ENCODE data around the gene PIGL. TPM values are rescaled to one million over a fixed set of nuclear protein-coding genes. Genes with fewer than 3 reads are reported as not detected.
"Not testable (repeated sequence)": the region's sequence is repeated elsewhere in the genome, so short reads cannot be mapped to it uniquely, and the experiment has no call there.

The PIGL gene
- total RNA-seq, 2 donors from 2014 or later: 42.5 to 51.9 TPM

- Mint-ChIP-seq H3K36me3 (ENCODE audit: insufficient read depth in 2 of 2) (peaks cover 0 to 7% of the 10 kb centered on the region in 2 donors), H3K27ac (peak overlapping the region; percentile 98), H3K4me3 (peak overlapping the region; percentile 63 to 72), H3K27me3 (ENCODE audit: low read depth) (no peaks in the 10 kb centered on the region), H3K9me3 (no peaks in the 10 kb centered on the region), H3K4me1 (ENCODE audit: low read depth) (peaks cover 45% of the 10 kb centered on the region)
- DNase-seq (peak in 1 of 2 donors; percentile 13), ATAC-seq (replicated peaks in 1 of 2) (no peak)
Measured at GRCh38 chr17:16286947-16287562, 70.0 kb downstream of the PIGL start.

- H3K4me3 Mint-ChIP-seq: peak overlapping the region; percentile 63 to 72
- ATAC-seq (replicated peaks in 1 of 2): no peak
- peaks cover 0 to 7% of the 10 kb centered on the region in 2 donors for H3K36me3 Mint-ChIP-seq (ENCODE audit: insufficient read depth in 2 of 2)
- H3K27ac Mint-ChIP-seq: peak overlapping the region; percentile 98
- no peak for DNase-seq
- no peaks in the 10 kb centered on the region for H3K27me3 Mint-ChIP-seq (ENCODE audit: low read depth)
- peaks cover 45% of the 10 kb centered on the region for H3K4me1 Mint-ChIP-seq (ENCODE audit: low read depth)
- no peaks in the 10 kb centered on the region for H3K9me3 Mint-ChIP-seq
Measured at GRCh38 chr17:16287563-16288027, 70.6 kb downstream of the PIGL start.

GRCh38 chr17:16288860-16289571 is 72.0 kb downstream of the PIGL start:
- Mint-ChIP-seq H3K4me1 (ENCODE audit: low read depth) (peaks cover 45% of the 10 kb centered on the region), H3K36me3 (ENCODE audit: insufficient read depth in 2 of 2) (peaks cover 0 to 7% of the 10 kb centered on the region in 2 donors), H3K9me3 (no peaks in the 10 kb centered on the region), H3K27me3 (ENCODE audit: low read depth) (no peaks in the 10 kb centered on the region), H3K27ac (peak overlapping the region; percentile 98), H3K4me3 (peak overlapping the region; percentile 63 to 72)
- DNase-seq (no peak), ATAC-seq (replicated peaks in 1 of 2) (no peak)

GRCh38 chr17:16293931-16294330 is 76.9 kb downstream of the PIGL start:
- DNase-seq (no peak), ATAC-seq (replicated peaks in 1 of 2) (peak in 1 of 2 donors; percentile 23)
- Mint-ChIP-seq H3K27ac (no peak overlapping the region), H3K36me3 (ENCODE audit: insufficient read depth in 2 of 2) (peaks cover 0 to under 1% of the 10 kb centered on the region in 2 donors), H3K27me3 (ENCODE audit: low read depth) (no peaks in the 10 kb centered on the region), H3K4me1 (ENCODE audit: low read depth) (peaks cover 19% of the 10 kb centered on the region), H3K4me3 (no peak overlapping the region), H3K9me3 (no peaks in the 10 kb centered on the region)

GRCh38 chr17:16294560-16294959 is 77.5 kb downstream of the PIGL start:
- H3K36me3 Mint-ChIP-seq (ENCODE audit: insufficient read depth in 2 of 2): no peaks in the 10 kb centered on the region
- peaks cover 14% of the 10 kb centered on the region for H3K4me1 Mint-ChIP-seq (ENCODE audit: low read depth)
- no peaks in the 10 kb centered on the region for H3K9me3 Mint-ChIP-seq
- no peaks in the 10 kb centered on the region for H3K27me3 Mint-ChIP-seq (ENCODE audit: low read depth)
- no peak for DNase-seq
- no peak for ATAC-seq (replicated peaks in 1 of 2)
- H3K4me3 Mint-ChIP-seq: no peak overlapping the region
- H3K27ac Mint-ChIP-seq: no peak overlapping the region

GRCh38 chr17:16296072-16296471 is 79.1 kb downstream of the PIGL start:
- ATAC-seq (replicated peaks in 1 of 2) (peak; percentile 76 to 77), DNase-seq (peak in 1 of 2 donors; percentile 8)
- peaks cover 11% of the 10 kb centered on the region for H3K4me1 Mint-ChIP-seq (ENCODE audit: low read depth)
- not testable (repeated sequence) for H3K27ac Mint-ChIP-seq; H3K9me3 Mint-ChIP-seq; H3K27me3 Mint-ChIP-seq (ENCODE audit: low read depth); H3K4me3 Mint-ChIP-seq; H3K36me3 Mint-ChIP-seq (ENCODE audit: insufficient read depth in 2 of 2)

GRCh38 chr17:16297367-16298139 is 80.5 kb downstream of the PIGL start:
- DNase-seq: no peak
- ATAC-seq (replicated peaks in 1 of 2): no peak
- peaks cover 0 to 5% of the 10 kb centered on the region in 2 donors for H3K36me3 Mint-ChIP-seq (ENCODE audit: insufficient read depth in 2 of 2)
- no peaks in the 10 kb centered on the region for H3K9me3 Mint-ChIP-seq
- no peaks in the 10 kb centered on the region for H3K27me3 Mint-ChIP-seq (ENCODE audit: low read depth)
- H3K4me3 Mint-ChIP-seq: no peak overlapping the region
- no peak overlapping the region for H3K27ac Mint-ChIP-seq
- peaks cover 15% of the 10 kb centered on the region for H3K4me1 Mint-ChIP-seq (ENCODE audit: low read depth)

- ATAC-seq (replicated peaks in 1 of 2) (no peak), DNase-seq (no peak)
- Mint-ChIP-seq H3K4me3 (no peak overlapping the region), H3K27ac (no peak overlapping the region), H3K27me3 (ENCODE audit: low read depth) (no peaks in the 10 kb centered on the region), H3K4me1 (ENCODE audit: low read depth) (peaks cover 15% of the 10 kb centered on the region), H3K36me3 (ENCODE audit: insufficient read depth in 2 of 2) (peaks cover 0 to 5% of the 10 kb centered on the region in 2 donors), H3K9me3 (no peaks in the 10 kb centered on the region)
Measured at GRCh38 chr17:16298140-16298662, 81.2 kb downstream of the PIGL start.

GRCh38 chr17:16300554-16300953 is 83.5 kb downstream of the PIGL start:
- no peaks in the 10 kb centered on the region for H3K27me3 Mint-ChIP-seq (ENCODE audit: low read depth)
- no peak for DNase-seq
- H3K9me3 Mint-ChIP-seq: no peaks in the 10 kb centered on the region
- H3K36me3 Mint-ChIP-seq (ENCODE audit: insufficient read depth in 2 of 2): peaks cover 0 to 5% of the 10 kb centered on the region in 2 donors
- no peak for ATAC-seq (replicated peaks in 1 of 2)
- H3K27ac Mint-ChIP-seq: no peak overlapping the region
- peaks cover 15% of the 10 kb centered on the region for H3K4me1 Mint-ChIP-seq (ENCODE audit: low read depth)
- no peak overlapping the region for H3K4me3 Mint-ChIP-seq

- H3K9me3 Mint-ChIP-seq: no peaks in the 10 kb centered on the region
- H3K4me3 Mint-ChIP-seq: no peak overlapping the region
- no peaks in the 10 kb centered on the region for H3K27me3 Mint-ChIP-seq (ENCODE audit: low read depth)
- DNase-seq: no peak
- H3K27ac Mint-ChIP-seq: peak overlapping the region; percentile 22
- peaks cover 0 to 5% of the 10 kb centered on the region in 2 donors for H3K36me3 Mint-ChIP-seq (ENCODE audit: insufficient read depth in 2 of 2)
- ATAC-seq (replicated peaks in 1 of 2): no peak
- H3K4me1 Mint-ChIP-seq (ENCODE audit: low read depth): peaks cover 5% of the 10 kb centered on the region
Measured at GRCh38 chr17:16301963-16302855, 85.2 kb downstream of the PIGL start.

GRCh38 chr17:16302856-16303255 is 85.8 kb downstream of the PIGL start:
- H3K4me1 Mint-ChIP-seq (ENCODE audit: low read depth): peaks cover 5% of the 10 kb centered on the region
- H3K9me3 Mint-ChIP-seq: no peaks in the 10 kb centered on the region
- no peak for DNase-seq
- H3K4me3 Mint-ChIP-seq: no peak overlapping the region
- ATAC-seq (replicated peaks in 1 of 2): no peak
- no peaks in the 10 kb centered on the region for H3K27me3 Mint-ChIP-seq (ENCODE audit: low read depth)
- peak overlapping the region; percentile 22 for H3K27ac Mint-ChIP-seq
- H3K36me3 Mint-ChIP-seq (ENCODE audit: insufficient read depth in 2 of 2): peaks cover 0 to 5% of the 10 kb centered on the region in 2 donors

GRCh38 chr17:16304830-16305229 is 87.8 kb downstream of the PIGL start:
- Mint-ChIP-seq H3K36me3 (ENCODE audit: insufficient read depth in 2 of 2) (peaks cover 0 to 5% of the 10 kb centered on the region in 2 donors), H3K4me1 (ENCODE audit: low read depth) (peaks cover 5% of the 10 kb centered on the region), H3K27me3 (ENCODE audit: low read depth) (no peaks in the 10 kb centered on the region), H3K27ac (no peak overlapping the region), H3K9me3 (no peaks in the 10 kb centered on the region), H3K4me3 (no peak overlapping the region)
- ATAC-seq (replicated peaks in 1 of 2) (peak; percentile 27 to 47), DNase-seq (no peak)

All from activated T-cell treated with anti-CD3 and anti-CD28 coated beads, Interleukin-2, amount 50 U/mL, for 72 hours (primary cell).